Neural cell (in vitro differentiated cells): ENCODE data around the gene UTRN. TPM values are rescaled to one million over a fixed set of nuclear protein-coding genes. Genes with fewer than 3 reads are reported as not detected.

Source experiments
- H2AFZ ChIP-seq: fragments of 200-600, 300-800 bp; sonication (generic), shearing (Covaris generic); 2 replicates; pipeline ENCODE4 v1.6.0; 2014; ENCODE audit warnings: low read depth, mild to moderate bottlenecking, antibody characterized with exemption, low read length, moderate library complexity
- H3F3A ChIP-seq: fragments of 200-600 bp; shearing (Covaris generic); 2 replicates; pipeline ENCODE4 v1.6.1; 2016; ENCODE audit warnings: mild to moderate bottlenecking, moderate library complexity, mixed read lengths, antibody characterized with exemption, low read length; ENCODE audit not compliant: insufficient read depth, poor library complexity, severe bottlenecking
- H3K27ac ChIP-seq: fragments of 200-600, 300-800 bp; sonication (generic), shearing (Covaris generic); 2 replicates; pipeline ENCODE4 v1.5.1; 2014; ENCODE audit warnings: mild to moderate bottlenecking, low read length, moderate library complexity
- H3K27me3 ChIP-seq: fragments of 300-800, 200-600 bp; sonication (generic), shearing (Covaris generic); 2 replicates; pipeline ENCODE4 v1.6.0; 2014; ENCODE audit warnings: mild to moderate bottlenecking, low read depth, low read length, moderate library complexity; ENCODE audit not compliant: insufficient read depth
- H3K36me3 ChIP-seq: fragments of 300-800, 200-600 bp; sonication (generic), shearing (Covaris generic); 2 replicates; pipeline ENCODE4 v1.5.1; 2014; ENCODE audit warnings: mild to moderate bottlenecking, antibody characterized with exemption, low read length, moderate library complexity; ENCODE audit not compliant: insufficient read depth
- H3K4me2 ChIP-seq: fragments of 300-800, 200-600 bp; sonication (generic), shearing (Covaris generic); 2 replicates; pipeline ENCODE4 v1.6.0; 2014; ENCODE audit warnings: mild to moderate bottlenecking, low read length
- H3K4me3 ChIP-seq: fragments of 300-800, 200-600 bp; sonication (generic), shearing (Covaris generic); 2 replicates; pipeline ENCODE4 v1.5.1; 2014; ENCODE audit warnings: mild to moderate bottlenecking, low read length, moderate library complexity
- H3K79me2 ChIP-seq: fragments of 200-600 bp; shearing (Covaris generic); replicated peaks from 2 replicates; pipeline ENCODE4 v1.6.0; 2014; ENCODE audit warnings: mild to moderate bottlenecking, low read length, moderate library complexity; ENCODE audit not compliant: insufficient read depth
- H3K9ac ChIP-seq: fragments of 300-800, 200-600 bp; sonication (generic), shearing (Covaris generic); 2 replicates; pipeline ENCODE4 v1.6.1; 2016; ENCODE audit warnings: mild to moderate bottlenecking, low read length, mixed read lengths
- H3K9me2 ChIP-seq: fragments of 200-600 bp; shearing (Covaris generic); 2 replicates; pipeline ENCODE4 v1.6.1; 2016; ENCODE audit warnings: mild to moderate bottlenecking, low read length, mixed read lengths; ENCODE audit not compliant: insufficient read depth
- H3K9me3 ChIP-seq: fragments of 200-600, 300-800 bp; sonication (generic), shearing (Covaris generic); 2 replicates; pipeline ENCODE4 v1.6.1; 2016; ENCODE audit warnings: mild to moderate bottlenecking, mixed run types, low read length, moderate library complexity, mixed read lengths
- H4K20me1 ChIP-seq: fragments of 200-600 bp; shearing (Covaris generic); 2 replicates; pipeline ENCODE4 v1.6.1; 2016; ENCODE audit warnings: mild to moderate bottlenecking, mixed run types; ENCODE audit not compliant: insufficient read depth
- CTCF ChIP-seq: fragments of 450-650 bp; IDR thresholded peaks from 2 replicates; pipeline ENCODE4 v1.5.1; 2014; ENCODE audit warnings: antibody characterized with exemption, mild to moderate bottlenecking, moderate library complexity; ENCODE audit not compliant: poor library complexity, severe bottlenecking
- EP300 ChIP-seq: fragments of 450-650 bp; conservative IDR thresholded peaks from 2 replicates; pipeline ENCODE4 v1.6.1; 2014; ENCODE audit warnings: antibody characterized with exemption, mild to moderate bottlenecking, moderate library complexity; ENCODE audit not compliant: poor library complexity, severe bottlenecking
- EZH2 ChIP-seq: fragments of 200-600, 300-800 bp; shearing (Covaris generic), sonication (generic); IDR thresholded peaks from 2 replicates; pipeline ENCODE4 v1.6.1; 2014; ENCODE audit warnings: antibody characterized with exemption, low read length, borderline replicate concordance, mild to moderate bottlenecking; ENCODE audit not compliant: insufficient read depth, poor library complexity, severe bottlenecking
- MXI1 ChIP-seq: fragments of 450-650 bp; conservative IDR thresholded peaks from 2 replicates; pipeline ENCODE4 v1.6.1; 2014; ENCODE audit warnings: antibody characterized with exemption, mild to moderate bottlenecking; ENCODE audit not compliant: poor library complexity, severe bottlenecking
- POLR2AphosphoS5 ChIP-seq: IDR thresholded peaks from 2 replicates; pipeline ENCODE4 v1.6.1; 2012
- RAD21 ChIP-seq: fragments of 450-650 bp; conservative IDR thresholded peaks from 2 replicates; pipeline ENCODE4 v1.6.1; 2014; ENCODE audit warnings: antibody characterized with exemption, mild to moderate bottlenecking, moderate library complexity
- REST ChIP-seq: IDR thresholded peaks from 2 replicates; pipeline ENCODE4 v1.6.1; 2012; ENCODE audit warnings: borderline replicate concordance
- SMC3 ChIP-seq: fragments of 450-650 bp; conservative IDR thresholded peaks from 2 replicates; pipeline ENCODE4 v1.6.1; 2014; ENCODE audit warnings: antibody characterized with exemption, mild to moderate bottlenecking, moderate library complexity; ENCODE audit not compliant: poor library complexity
- TAF1 ChIP-seq: IDR thresholded peaks from 2 replicates; pipeline ENCODE4 v1.6.1; 2012; ENCODE audit warnings: low read depth
- polyA plus RNA-seq: library from polyadenylated mRNA; depleted of rRNA; stranded (reverse); fragments of >200 nt; gene quantifications from 2 replicates; pipeline ENCODE4 v1.2.3, GENCODE V29; 2014

The UTRN gene
- polyA plus RNA-seq, 1 donor from 2014 or later, result 5.2 TPM

- H3K9ac ChIP-seq, result no peak overlapping the region
- H3K36me3 ChIP-seq, result no peaks in the 10 kb centered on the region
- H2AFZ ChIP-seq, result no peak overlapping the region
- H3K9me3 ChIP-seq, result no peaks in the 10 kb centered on the region
- H3K9me2 ChIP-seq, result no peaks in the 10 kb centered on the region
- no peaks in the 10 kb centered on the region for H3F3A ChIP-seq
- H3K79me2 ChIP-seq, result no peaks in the 10 kb centered on the region
- H4K20me1 ChIP-seq, result no peaks in the 10 kb centered on the region
- no peak for TF ChIP-seq EZH2
- no peak for TF ChIP-seq RAD21
- TF ChIP-seq REST, result no peak
- no peak for TF ChIP-seq EP300
- TF ChIP-seq POLR2AphosphoS5, result no peak
- TF ChIP-seq SMC3, result no peak
- no peak for TF ChIP-seq CTCF
- TF ChIP-seq MXI1, result no peak
- no peak for TF ChIP-seq TAF1
- no peak overlapping the region for H3K27ac ChIP-seq
- no peaks in the 10 kb centered on the region for H3K27me3 ChIP-seq
- no peak overlapping the region for H3K4me2 ChIP-seq
- no peak overlapping the region for H3K4me3 ChIP-seq
Measured at GRCh38 chr6:144265061-144265357, 20.1 kb upstream of the UTRN start.

GRCh38 chr6:144265390-144265789, 19.7 kb upstream of the UTRN start:
- Histone ChIP-seq H3K4me3 (no peak overlapping the region), H3K9me3 (no peaks in the 10 kb centered on the region), H3F3A (no peaks in the 10 kb centered on the region), H3K27ac (no peak overlapping the region), H3K9me2 (no peaks in the 10 kb centered on the region), H4K20me1 (no peaks in the 10 kb centered on the region), H3K9ac (no peak overlapping the region), H3K27me3 (no peaks in the 10 kb centered on the region), H2AFZ (no peak overlapping the region), H3K4me2 (no peak overlapping the region), H3K36me3 (no peaks in the 10 kb centered on the region), H3K79me2 (no peaks in the 10 kb centered on the region)
- no peak for TF ChIP-seq REST
- no peak for TF ChIP-seq EZH2
- no peak for TF ChIP-seq POLR2AphosphoS5
- no peak for TF ChIP-seq MXI1
- TF ChIP-seq EP300, result no peak
- TF ChIP-seq SMC3, result no peak
- no peak for TF ChIP-seq RAD21
- TF ChIP-seq CTCF, result no peak
- no peak for TF ChIP-seq TAF1
